ENCODE measurements around the gene PNPLA1. TPM values are rescaled to one million over a fixed set of nuclear protein-coding genes. Genes with fewer than 3 reads are reported as not detected.

The PNPLA1 gene
- total and polyA plus RNA-seq, 10 of the 15 experiments (the other 5 are each of a cell fraction or from before 2014, with no cell fraction given): 0.04 TPM; not detected in 9

DNA sequence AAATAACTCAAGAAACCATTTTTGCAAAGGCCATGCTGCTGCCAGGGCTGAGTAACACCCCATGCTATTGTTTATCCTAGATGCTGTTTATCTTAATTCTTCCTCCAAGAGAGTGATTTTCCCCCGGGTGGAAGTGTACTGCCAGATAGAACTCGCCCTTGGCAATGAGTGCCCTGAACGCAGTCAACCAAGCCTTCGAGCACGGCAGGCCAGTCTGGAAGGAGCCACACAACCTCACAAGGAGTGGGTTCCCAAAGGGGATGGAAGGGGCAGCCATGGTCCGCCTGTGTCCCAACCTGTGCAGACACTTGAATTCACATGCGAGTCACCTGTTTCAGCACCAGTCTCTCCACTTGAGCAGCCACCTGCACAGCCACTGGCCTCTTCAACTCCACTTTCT, 31.9 kb downstream of the PNPLA1 start:
- ATAC-seq: no peak
- SMC1A ChIA-PET (ENCODE audit: uncharacterized antibody, unreplicated experiment): interaction anchor here (0.8 to 11.4 kb wide), 21 partner anchors 11 to 452 kb away, joined by 3 to 188 read pairs (median 4); partner anchors contain the start of genes BNIP5 and MAPK14
- no peak overlapping the region for H3K4me2 ChIP-seq (ENCODE audit: control insufficient read depth, insufficient read depth)
- H3K9me3 ChIP-seq (replicated peaks; ENCODE audit: control insufficient read depth, insufficient read depth, low read length): no peaks in the 10 kb centered on the region
- peaks cover 0 to under 1% of the 10 kb centered on the region in 2 experiments; a peak in 1 of 4 replicates for H3K27me3 ChIP-seq (replicated peaks in 1 of 2; ENCODE audit: control insufficient read depth in 2 of 2, insufficient read depth in 2 of 2, low read length in 1 of 2)
- in situ Hi-C loops (cut with MboI) (no loop called here), intact Hi-C loops (cut with micrococcal nuclease; ENCODE audit: unreplicated experiment) (loop anchor here (1.0 to 10.0 kb wide), 4 partner anchors 36 to 274 kb away; partner anchors contain the start of genes BNIP5 and MAPK14)
- 29% methylated on average over 7 of the region's 7 CpGs for WGBS (ENCODE audit: insufficient coverage, insufficient replicate concordance, low lambda C conversion rate, missing lambda C conversion rate)
- H3K79me2 ChIP-seq (ENCODE audit: control insufficient read depth, insufficient read depth, low read length): no peaks in the 10 kb centered on the region
- H4K20me1 ChIP-seq (ENCODE audit: control insufficient read depth, insufficient read depth): no peaks in the 10 kb centered on the region
- H3K4me1 ChIP-seq (ENCODE audit: control insufficient read depth, insufficient read depth, low read length): no peaks in the 10 kb centered on the region
- FAIRE-seq: no peak
- H3K36me3 ChIP-seq (ENCODE audit: control insufficient read depth in 2 of 2, insufficient read depth in 2 of 2, low read length in 1 of 2): no peaks in the 10 kb centered on the region
- no peak overlapping the region for H3K9ac ChIP-seq (ENCODE audit: control insufficient read depth, insufficient read depth, low read length)
- RAD21 ChIA-PET (ENCODE audit: unreplicated experiment): interaction anchor here (0.6 to 6.8 kb wide), 13 partner anchors 11 to 274 kb away, joined by 3 to 122 read pairs (median 4); partner anchors contain the start of genes BNIP5 and MAPK14
- H3K27ac ChIP-seq (ENCODE audit: control insufficient read depth, insufficient read depth): no peak overlapping the region
- CTCF ChIA-PET: interaction anchor here (0.8 to 15.8 kb wide), 31 partner anchors 11 to 278 kb away, joined by 3 to 313 read pairs (median 6); partner anchors contain the start of gene BNIP5
- no peak overlapping the region for H2AFZ ChIP-seq (ENCODE audit: control insufficient read depth, low read depth, low read length)
- no peak overlapping the region for H3K4me3 ChIP-seq
- BruUV-seq (replicated peaks): no TSS peak
- no peak for DNase-seq (ENCODE audit: low read depth, low spot score)
- POLR2A ChIA-PET: interaction anchor here (0.6 to 1.7 kb wide), 3 partner anchors 57 to 63 kb away, joined by 5 to 11 read pairs (median 6); no protein-coding TSS in a partner anchor
- no peak for TF ChIP-seq JUNB (IDR thresholded peaks at IDR 0.05)
- no peak for TF ChIP-seq ZBTB40 (IDR thresholded peaks at IDR 0.05; ENCODE audit: borderline replicate concordance)
- TF ChIP-seq IKZF1 (conservative IDR thresholded peaks at IDR 0.05): no peak
- no peak for TF ChIP-seq ZNF384 (IDR thresholded peaks at IDR 0.05; ENCODE audit: borderline replicate concordance, low read depth, low read length)
- TF ChIP-seq NKRF (conservative IDR thresholded peaks at IDR 0.05): no peak
- TF ChIP-seq NR2F1 (conservative IDR thresholded peaks at IDR 0.05): no peak
- no peak for TF ChIP-seq RFX5 (IDR thresholded peaks at IDR 0.05; ENCODE audit: low read depth, low read length)
- TF ChIP-seq ZNF592 (IDR thresholded peaks at IDR 0.05): no peak
- no peak for TF ChIP-seq CTCF (IDR thresholded peaks at IDR 0.05 in 2 of 3, conservative IDR thresholded peaks at IDR 0.05 in 1 of 3; ENCODE audit: control insufficient read depth in 2 of 3, extremely low read depth in 1 of 3, insufficient read depth in 1 of 3, low read depth in 3 of 3, low read length in 3 of 3)
- TF ChIP-seq YY1 (IDR thresholded peaks at IDR 0.05; ENCODE audit: low read depth, low read length): no peak
- no peak for TF ChIP-seq STAT3 (IDR thresholded peaks at IDR 0.05; ENCODE audit: low read depth, low read length)
